CD4-positive, alpha-beta T cell treated with Interleukin-2 at 100 ng/mL for 4 hours (primary cell): ENCODE measurements around the gene ASXL2.
"Not testable (repeated sequence)": the region's sequence is repeated elsewhere in the genome, so short reads cannot be mapped to it uniquely, and the experiment has no call there.

Experiments used
- DNase-seq: peaks from one replicate; pipeline ENCODE4 v3.0.0-alpha.2; 2020; ENCODE audit warnings: low spot score

The ASXL2 gene

GRCh38 chr2:25891672-25892071 is 13.4 kb upstream of the ASXL2 start:
- no peak for DNase-seq

GRCh38 chr2:25887624-25888242 is 9.4 kb upstream of the ASXL2 start:
- no peak for DNase-seq

- DNase-seq, result no peak
Observed at GRCh38 chr2:25885933-25886332, 7.6 kb upstream of the ASXL2 start.

- DNase-seq, result no peak
Observed at GRCh38 chr2:25881764-25882163, 3.5 kb upstream of the ASXL2 start.

- no peak for DNase-seq
Observed at GRCh38 chr2:25879133-25879730, 945 bp upstream of the ASXL2 start.

- DNase-seq, result peak; percentile 65
Observed at GRCh38 chr2:25877431-25878360, 591 bp downstream of the ASXL2 start.

- DNase-seq, result no peak
Observed at GRCh38 chr2:25872134-25872533, 6.2 kb downstream of the ASXL2 start.

GRCh38 chr2:25867396-25868003 is 10.8 kb downstream of the ASXL2 start:
- DNase-seq, result no peak

GRCh38 chr2:25856377-25856776 is 21.9 kb downstream of the ASXL2 start:
- DNase-seq, result no peak

- no peak for DNase-seq
Observed at GRCh38 chr2:25855065-25855464, 23.2 kb downstream of the ASXL2 start.

GRCh38 chr2:25854613-25855012 is 23.7 kb downstream of the ASXL2 start:
- DNase-seq, result no peak

GRCh38 chr2:25853038-25853638 is 25.1 kb downstream of the ASXL2 start:
- DNase-seq, result no peak

- DNase-seq, result peak; percentile 80
Observed at GRCh38 chr2:25851740-25852503, 26.4 kb downstream of the ASXL2 start.

GRCh38 chr2:25850400-25850799 is 27.9 kb downstream of the ASXL2 start:
- DNase-seq, result not testable (repeated sequence)

- not testable (repeated sequence) for DNase-seq
Observed at GRCh38 chr2:25849350-25849749, 28.9 kb downstream of the ASXL2 start.

GRCh38 chr2:25845843-25846505 is 32.3 kb downstream of the ASXL2 start:
- DNase-seq, result no peak

- no peak for DNase-seq
Observed at GRCh38 chr2:25844089-25844488, 34.2 kb downstream of the ASXL2 start.

- no peak for DNase-seq
Observed at GRCh38 chr2:25842155-25842554, 36.1 kb downstream of the ASXL2 start.

GRCh38 chr2:25838152-25838756 is 40.0 kb downstream of the ASXL2 start:
- DNase-seq, result no peak

- DNase-seq, result no peak
Observed at GRCh38 chr2:25835906-25836305, 42.4 kb downstream of the ASXL2 start.
